Cardiac septum (tissue), 1 donor: ENCODE results near the gene SMARCAD1. TPM values are rescaled to one million over a fixed set of nuclear protein-coding genes. Genes with fewer than 3 reads are reported as not detected.
"Not testable (repeated sequence)": the region's sequence is repeated elsewhere in the genome, so short reads cannot be mapped to it uniquely, and the experiment has no call there.

Source experiments
- DNase-seq: peaks from one replicate; pipeline ENCODE4 v3.0.0-alpha.2; 2020; ENCODE audit warnings: low spot score
- intact Hi-C: fragments of 100-400 bp; cut with DNase I; formaldehyde crosslinking; loops from one replicate; pipeline ENCODE4 v1.14.0; 2022
- total RNA-seq: library from RNA; stranded (reverse); fragmentation: NEBNext Ultra II Directional; extraction: Animal tissue kit (Norgen Biotek cat#: 25700); gene quantifications from one replicate; pipeline ENCODE4 v1.2.1, GENCODE V29; 2021
- donor health status: DM: no; HTN: no; CAD: no.

Gene SMARCAD1
- total RNA-seq, 1 donor from 2014 or later, result 11.8 TPM

DNA sequence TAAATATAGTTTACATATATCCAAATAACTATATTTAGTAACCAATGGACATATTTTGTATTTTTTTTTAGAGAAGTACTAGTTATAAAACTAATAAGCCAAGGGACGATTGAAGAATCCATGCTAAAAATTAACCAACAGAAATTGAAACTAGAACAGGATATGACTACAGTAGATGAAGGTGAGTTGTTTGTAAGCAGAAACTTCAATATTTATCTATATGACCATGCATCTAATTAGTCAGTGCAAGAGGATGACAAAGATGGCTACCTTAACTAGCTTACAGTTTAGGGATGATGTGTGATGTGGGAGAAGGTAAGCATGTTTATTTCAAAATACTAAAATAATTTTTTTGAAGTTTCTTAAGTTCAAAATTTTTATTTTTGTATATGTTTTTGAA, 77.2 kb downstream of the SMARCAD1 start:
- intact Hi-C loops, result no loop called here
- no peak for DNase-seq

DNA sequence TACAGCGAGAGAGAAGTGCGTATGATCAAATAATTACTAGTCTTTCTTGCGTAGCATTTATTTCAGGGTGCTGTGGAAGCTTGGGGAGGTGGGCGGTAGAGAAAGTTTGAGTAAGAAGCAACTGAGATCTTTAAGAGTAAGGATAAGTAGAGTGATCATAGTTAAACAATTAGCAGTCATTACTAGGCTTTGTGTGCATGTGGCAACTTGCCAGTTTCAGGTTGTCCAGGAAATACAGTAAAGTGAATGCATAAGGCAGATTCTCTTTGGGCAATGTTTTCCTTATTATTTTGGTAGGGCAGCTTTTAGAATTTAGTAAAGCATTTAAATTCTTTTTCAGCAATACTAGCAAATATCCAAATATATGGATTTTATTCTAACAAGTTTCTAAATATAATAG, 78.0 kb downstream of the SMARCAD1 start:
- intact Hi-C loops, result no loop called here
- DNase-seq, result no peak

DNA sequence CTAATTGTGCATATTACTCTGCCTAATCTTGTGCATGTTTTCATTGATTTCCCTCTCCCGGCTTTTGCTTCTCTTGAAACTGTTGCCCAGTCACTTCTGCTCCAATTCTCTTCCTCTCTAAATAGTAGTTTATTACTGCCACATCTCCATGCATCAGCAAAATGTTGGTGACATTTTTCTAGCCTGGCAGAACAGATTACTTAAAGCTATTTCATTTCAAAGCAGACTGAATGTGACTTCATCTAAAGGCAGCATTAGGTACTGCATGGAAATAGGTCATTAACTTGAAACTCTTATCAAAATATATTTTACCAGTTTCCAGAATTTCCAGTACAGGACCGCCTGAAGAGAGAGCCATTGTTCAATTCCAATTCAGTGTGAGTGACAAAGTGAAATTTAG, 82.6 kb downstream of the SMARCAD1 start:
- intact Hi-C loops, result no loop called here
- DNase-seq, result no peak

DNA sequence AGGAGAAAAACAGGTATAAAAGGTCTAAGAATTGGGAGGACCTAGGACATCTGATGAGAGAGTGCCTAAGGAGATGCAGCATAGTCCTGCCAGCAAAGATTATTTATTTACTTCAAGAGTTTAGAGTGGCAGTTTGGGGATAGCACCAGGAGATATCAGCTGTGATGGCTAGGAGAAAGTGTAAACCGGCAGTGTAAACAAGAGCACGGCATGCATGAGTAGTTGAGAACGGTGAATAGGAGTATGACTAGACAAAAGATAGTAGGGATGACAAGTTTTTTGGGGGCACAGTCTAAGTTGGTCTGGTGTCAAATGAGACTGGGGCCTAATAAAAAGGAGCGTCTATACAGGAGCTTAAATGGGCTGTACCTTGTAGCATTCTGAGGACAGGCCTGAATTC, 86.3 kb downstream of the SMARCAD1 start:
- DNase-seq, result not testable (repeated sequence)

DNA sequence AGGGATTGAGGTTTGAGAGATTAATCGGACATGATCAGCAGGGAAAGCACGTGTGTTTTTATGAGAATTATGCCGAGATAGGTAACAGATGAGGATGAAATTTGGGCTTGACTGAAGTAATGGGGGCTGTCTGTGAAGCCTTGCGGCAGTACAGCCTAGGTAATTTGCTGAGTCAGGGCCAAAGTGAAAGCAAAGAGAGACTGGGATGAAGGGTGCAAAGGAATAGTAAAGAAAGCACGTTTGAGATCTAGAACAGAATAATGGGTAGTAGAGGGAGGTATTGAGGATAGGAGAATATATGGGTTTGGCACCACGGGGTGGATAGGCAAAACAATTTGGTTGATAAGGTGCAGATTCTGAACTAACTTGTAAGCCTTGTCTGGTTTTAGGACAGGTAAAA, 87.8 kb downstream of the SMARCAD1 start:
- intact Hi-C loops, DNase-seq: not testable (repeated sequence)

More for the DNA sequence above, 86.3 kb downstream of the SMARCAD1 start:
- intact Hi-C loops, result not testable (repeated sequence)

DNA sequence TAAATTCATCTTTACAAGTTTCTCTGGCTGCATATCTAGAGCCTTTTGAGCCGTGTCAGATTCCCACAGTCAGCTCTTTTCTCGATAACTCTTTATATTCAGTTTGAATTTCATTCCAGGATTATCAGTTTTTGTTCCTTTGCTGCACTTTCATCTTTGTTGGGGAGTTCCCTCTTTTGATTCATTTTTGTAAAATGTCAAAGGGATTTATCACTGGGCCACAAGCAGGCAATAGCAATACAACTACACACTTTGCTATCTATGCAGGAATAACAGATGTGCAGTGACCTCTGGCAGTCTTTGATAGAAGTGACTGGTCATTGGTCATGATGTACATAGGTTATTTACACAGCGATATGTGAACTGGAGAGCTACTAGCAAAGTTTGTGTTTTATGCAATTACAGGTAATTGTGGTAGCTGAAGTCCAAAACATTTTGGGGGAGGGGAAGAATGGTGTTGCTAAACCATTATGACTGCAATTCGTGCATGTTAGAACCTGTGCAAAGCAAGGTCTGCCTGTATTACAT, 91.1 kb downstream of the SMARCAD1 start:
- intact Hi-C loops, result no loop called here
- no peak for DNase-seq

DNA sequence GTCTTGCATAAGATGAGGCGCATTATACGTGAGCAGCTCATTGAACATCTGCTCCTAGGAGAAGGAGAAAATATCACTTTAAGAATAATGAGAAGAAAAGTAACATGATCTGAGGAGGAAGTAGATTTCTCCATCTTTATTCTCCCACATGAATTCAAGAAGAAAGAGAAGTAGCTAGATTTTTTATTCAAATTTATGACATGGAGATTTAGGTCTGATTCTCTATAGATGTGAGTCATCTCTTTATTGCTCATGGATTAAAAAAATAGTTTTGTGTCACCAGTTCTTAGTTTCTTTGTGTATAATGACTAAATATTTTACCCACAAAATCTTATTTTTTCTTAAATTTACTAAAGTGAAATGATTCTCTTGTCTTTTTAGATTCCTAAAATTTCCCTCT, 94.5 kb downstream of the SMARCAD1 start:
- intact Hi-C loops, result loop anchor here (10.0 kb wide), 1 partner anchor 293 kb away; no protein-coding TSS in a partner anchor
- DNase-seq, result no peak

DNA sequence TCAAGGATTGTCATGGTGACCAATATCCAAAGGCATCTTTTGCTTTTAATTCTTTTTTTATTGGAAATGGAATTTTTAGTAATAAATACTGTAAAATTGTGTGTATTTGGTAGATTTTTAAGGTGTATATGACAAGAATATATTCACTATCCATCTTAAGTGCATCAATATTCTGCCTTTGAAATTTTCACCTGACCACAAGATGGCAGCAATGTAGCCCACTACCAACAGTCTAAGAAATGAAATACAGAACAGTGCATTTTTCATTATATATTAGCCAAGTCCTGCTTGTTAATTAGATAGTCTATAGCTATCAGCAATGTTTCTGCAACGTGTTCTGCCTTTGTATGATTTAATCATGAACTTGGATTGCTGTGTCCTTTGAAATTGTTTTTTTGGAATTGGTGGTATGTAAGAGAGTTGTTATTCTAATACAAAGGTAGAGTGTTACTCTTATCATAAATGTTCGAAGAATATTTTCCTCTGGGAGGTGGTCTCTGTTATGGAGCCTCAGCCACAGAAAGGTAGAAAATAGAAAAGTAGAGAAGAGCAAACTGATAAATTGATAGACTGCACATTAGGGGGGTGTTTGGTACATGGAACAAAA, 96.8 kb downstream of the SMARCAD1 start:
- DNase-seq, result no peak
- intact Hi-C loops, result loop anchor here (10.0 kb wide), 1 partner anchor 290 kb away; no protein-coding TSS in a partner anchor

DNA sequence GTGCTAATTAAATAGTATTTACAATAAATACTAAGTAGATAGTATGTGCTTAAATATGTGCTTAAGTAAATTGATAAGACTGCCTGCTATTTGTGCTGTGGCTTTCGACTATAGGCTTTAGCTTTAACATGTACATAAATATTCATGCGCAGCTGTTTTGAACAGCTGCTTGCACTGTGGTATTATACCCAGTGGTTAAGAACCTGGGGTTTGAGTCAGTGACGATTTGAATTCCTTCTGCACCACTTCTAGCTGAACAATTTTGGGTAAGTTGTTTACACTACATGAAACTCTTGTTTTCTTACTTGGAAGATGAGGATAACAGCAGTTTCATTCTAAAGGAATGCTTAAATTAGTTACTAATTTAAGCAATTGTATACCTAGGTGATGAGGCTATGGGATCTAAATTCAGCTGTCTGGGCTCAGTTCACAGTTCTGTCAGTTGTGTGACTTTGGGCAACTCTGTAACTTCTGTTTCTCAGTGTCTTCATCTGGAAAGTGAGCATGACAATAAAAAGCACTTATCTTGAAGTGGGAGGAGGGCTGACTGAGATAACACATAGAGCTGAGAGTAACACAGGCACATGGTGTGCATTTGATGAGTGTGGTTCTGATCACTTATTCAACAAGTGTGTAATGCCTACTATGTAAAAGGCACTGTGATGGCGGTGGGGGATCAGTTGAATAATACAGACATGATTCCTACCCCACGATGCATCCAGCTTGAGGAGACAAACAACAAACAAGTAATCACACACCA, 98.0 kb downstream of the SMARCAD1 start:
- intact Hi-C loops, result loop anchor here (10.0 kb wide), 1 partner anchor 289 kb away; no protein-coding TSS in a partner anchor
- no peak for DNase-seq

DNA sequence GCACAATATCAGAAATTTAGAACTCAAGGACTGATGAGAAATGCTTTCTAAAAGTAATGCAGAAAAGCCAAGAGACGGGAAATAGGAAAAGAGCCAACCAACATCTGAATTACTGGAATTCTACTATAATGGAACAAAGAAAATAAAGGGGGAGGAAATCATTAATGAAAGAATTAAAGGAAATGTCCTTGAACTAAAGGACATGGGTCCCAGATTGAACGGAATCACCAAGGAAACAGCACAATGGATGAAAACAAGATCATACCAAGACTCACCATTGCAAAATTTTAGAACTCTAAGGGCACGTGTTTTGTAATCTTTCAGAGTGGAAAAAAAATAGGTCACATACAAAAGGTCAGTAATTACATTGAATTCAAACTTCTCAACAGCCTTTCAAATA, 99.0 kb downstream of the SMARCAD1 start:
- intact Hi-C loops, result loop anchor here (10.0 kb wide), 1 partner anchor 288 kb away; no protein-coding TSS in a partner anchor
- no peak for DNase-seq

DNA sequence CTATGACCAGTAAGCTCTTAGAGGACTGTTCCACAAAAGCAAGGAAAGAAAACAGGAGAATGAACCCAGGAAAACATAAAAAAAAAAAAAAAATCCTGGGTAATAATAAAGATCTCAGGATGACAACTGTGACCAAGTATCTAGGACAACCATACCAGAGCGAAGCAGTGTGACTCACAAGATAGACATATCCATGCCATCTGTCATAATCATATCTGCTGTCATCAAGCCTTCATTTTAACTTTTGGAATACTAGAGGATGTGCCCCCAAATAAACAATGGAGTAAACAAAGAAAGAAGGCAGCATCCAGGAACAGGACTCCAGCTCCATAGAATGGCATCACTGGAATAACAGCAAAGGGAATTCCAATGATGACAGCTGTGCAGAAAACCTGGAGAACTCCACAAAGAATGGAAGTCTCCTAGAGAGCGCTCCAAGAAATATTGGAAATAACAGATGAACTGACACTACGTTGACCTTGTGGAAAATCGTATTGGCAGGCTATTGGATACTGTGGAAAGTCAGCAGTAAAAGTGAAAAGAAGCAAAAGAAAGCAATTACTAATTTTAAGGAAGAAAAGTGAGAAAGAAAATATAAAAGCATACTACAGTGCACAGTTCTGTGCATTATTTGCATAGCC, 99.7 kb downstream of the SMARCAD1 start:
- intact Hi-C loops, result loop anchor here (10.0 kb wide), 1 partner anchor 287 kb away; no protein-coding TSS in a partner anchor
- no peak for DNase-seq

DNA sequence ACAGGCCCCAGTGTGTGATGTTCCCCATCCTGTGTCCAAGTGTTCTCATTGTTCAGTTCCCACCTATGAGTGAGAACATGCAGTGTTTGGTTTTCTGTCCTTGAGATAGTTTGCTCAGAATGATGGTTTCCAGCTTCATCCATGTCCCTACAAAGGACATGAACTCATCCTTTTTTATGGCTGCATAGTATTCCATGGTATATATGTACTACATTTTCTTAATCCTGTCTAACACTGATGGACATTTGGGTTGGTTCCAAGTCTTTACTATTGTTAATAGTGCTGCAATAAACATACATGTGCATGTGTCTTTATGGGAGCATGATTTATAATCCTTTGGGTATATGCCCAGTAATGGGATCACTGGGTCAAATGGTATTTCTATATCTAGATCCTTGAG, 112.3 kb downstream of the SMARCAD1 start:
- intact Hi-C loops, DNase-seq: not testable (repeated sequence)

DNA sequence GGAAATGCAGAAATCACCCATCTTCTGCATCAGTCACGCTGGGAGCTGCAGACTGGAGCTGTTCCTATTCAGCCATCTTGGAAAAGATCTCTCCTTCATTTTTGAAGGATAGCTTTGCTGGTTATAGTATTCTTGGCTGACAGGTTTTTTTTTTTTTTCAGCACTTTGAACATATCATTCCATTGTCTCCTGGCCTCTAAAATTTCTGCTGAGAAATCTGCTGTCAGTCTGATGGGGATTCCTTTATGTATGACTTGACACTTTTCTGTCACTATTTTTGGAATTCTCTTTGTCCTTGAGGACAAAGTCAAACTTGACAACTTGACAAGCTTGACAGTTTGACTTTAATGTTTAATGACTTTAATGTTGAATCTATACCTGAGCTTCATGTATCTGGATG, 118.2 kb downstream of the SMARCAD1 start:
- DNase-seq, result no peak
- intact Hi-C loops, result no loop called here

DNA sequence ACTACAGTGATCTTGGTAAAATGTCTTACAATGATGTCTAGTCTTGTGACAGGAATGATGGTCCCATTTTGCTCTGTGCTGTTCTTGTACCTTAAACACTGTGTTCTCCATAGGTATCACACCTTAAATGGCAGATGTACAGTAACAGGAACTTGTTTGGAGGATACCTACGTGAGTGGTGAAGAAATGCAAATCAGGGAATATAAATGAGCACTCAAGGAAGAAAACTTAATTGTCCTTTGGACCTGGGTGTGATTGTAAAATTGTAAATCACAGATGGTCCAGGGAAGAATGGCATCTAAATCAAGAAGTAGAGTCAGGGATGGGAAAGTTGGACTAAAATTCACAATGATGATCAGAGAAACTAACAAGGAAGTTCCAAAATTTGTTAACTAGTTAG, 122.3 kb downstream of the SMARCAD1 start:
- intact Hi-C loops, result loop anchor here (10.0 kb wide), 1 partner anchor 65 kb away; no protein-coding TSS in a partner anchor
- DNase-seq, result no peak

DNA sequence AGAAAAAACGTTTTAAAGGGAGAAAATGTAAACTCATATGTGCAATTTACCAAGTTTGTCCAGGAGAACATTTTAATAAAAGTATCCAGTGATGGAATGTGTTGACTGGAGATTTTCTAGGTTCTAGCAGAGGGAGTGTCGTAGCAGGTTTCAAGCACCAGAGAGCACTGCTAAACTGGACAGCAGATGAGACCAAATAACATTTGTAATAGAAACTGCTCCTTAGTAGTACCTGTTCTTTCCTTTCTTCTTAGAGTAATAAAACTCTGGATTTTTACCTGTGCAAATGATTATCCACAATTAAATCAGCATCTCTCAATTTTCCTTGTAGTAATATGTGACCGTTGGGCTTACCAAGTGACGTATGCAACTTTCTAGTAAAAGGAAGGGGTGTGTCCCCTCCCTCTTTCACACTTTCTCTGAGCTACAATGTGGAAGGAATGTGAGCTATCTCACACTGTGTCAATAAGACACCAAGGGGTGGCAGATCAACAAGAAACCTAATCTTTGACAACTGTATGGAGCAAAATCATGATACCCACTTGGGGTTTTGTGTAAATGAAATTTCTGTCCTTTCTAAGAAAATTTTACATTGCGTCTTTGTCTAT, 125.4 kb downstream of the SMARCAD1 start:
- no peak for DNase-seq
- intact Hi-C loops, result loop anchor here (10.0 kb wide), 1 partner anchor 62 kb away; no protein-coding TSS in a partner anchor

DNA sequence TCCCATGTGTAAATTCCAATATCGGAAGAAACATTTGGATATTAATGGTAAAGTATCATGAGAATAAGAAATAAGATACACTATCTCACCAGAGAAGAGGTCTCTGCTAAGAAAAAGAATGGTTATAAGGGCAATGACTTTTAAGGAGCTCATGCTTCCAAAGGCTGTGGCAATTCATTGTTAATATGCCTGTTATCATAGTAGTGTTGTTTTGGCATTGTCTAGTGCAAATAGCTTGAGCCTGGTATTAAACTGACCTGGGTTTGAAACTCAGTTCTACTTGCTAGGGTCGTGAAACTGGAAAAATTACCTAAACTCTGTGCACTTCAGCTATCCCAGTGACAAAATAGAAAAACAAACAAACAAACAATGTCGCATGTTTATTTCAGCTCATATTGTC, 126.2 kb downstream of the SMARCAD1 start:
- intact Hi-C loops, result loop anchor here (10.0 kb wide), 1 partner anchor 61 kb away; no protein-coding TSS in a partner anchor

DNA sequence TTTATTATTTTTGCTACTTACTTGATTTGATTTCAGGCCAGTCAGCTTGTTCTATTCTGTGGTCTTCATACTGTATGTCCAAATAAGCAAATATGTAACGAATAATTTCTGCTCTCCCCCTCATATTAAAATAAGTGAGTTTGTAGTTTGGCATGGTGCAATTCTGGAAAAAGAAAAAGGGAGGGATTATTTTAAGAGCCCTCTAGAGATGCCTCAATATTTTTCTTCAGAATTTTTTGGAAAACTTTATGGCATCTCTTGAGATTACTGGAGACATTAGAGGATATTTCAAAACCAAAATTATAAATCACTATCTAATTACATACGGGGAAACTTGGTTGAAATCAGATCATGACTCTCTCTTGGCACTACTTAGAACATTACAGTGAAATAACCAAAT, 126.8 kb downstream of the SMARCAD1 start:
- DNase-seq, result no peak
- intact Hi-C loops, result loop anchor here (10.0 kb wide), 1 partner anchor 60 kb away; no protein-coding TSS in a partner anchor

More for the DNA sequence above, 126.2 kb downstream of the SMARCAD1 start:
- DNase-seq, result no peak

DNA sequence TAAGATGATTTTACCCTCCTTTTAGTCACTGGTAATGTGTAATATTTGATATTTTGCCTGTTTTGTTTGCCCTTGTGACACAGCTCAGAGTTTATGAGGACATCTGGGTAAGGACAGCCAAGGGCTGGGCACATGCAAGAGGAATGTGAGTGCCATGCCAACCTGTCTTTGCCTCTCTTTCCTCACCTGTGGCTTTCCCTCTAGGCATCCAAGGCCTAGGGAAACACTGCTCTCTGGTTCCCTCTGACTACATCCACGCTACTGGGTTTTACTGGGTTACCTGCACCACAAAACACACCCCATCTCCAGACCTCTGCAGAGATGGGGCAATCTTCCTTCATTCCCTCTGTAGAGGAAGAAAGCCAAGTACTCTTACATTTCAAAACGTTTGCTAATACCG, 127.3 kb downstream of the SMARCAD1 start:
- DNase-seq, result no peak

DNA sequence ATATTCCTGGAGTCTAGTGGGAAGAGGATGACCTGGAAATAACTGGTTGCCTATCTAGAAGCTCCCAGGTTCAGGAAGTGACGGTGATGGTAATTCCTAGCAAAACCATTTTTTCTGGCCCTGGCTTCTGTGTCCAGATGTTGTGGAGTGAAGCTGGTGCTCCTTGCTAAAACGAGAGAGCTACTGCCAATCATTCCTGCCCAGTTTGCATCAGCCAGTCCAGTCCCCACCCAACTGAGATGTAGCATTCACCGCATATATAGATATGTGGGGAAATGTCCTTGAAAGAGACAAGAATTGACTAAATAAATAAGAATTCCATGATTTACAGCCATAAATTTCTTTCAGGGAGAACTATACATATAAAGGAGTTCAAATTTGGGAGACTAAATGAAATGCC, 128.6 kb downstream of the SMARCAD1 start:
- DNase-seq, result no peak
- intact Hi-C loops, result loop anchor here (10.0 kb wide), 1 partner anchor 58 kb away; no protein-coding TSS in a partner anchor

More for the DNA sequence above, 127.3 kb downstream of the SMARCAD1 start:
- intact Hi-C loops, result loop anchor here (10.0 kb wide), 1 partner anchor 60 kb away; no protein-coding TSS in a partner anchor
